ENCODE measurements around the gene ATP13A3. TPM values are rescaled to one million over a fixed set of nuclear protein-coding genes. Genes with fewer than 3 reads are reported as not detected.

ATP13A3 gene
- total RNA-seq (2014; rRNA removed; shearing (Covaris generic)) (164 and 202 TPM in 2 replicates), polyA plus RNA-seq (2016; fragmentation: Nextera tagmentation; extraction: Ambion mirVana) (17.2 and 20.0 TPM in 2 replicates)
- long read RNA-seq, partial matches to known transcripts, result 1 of 2 reads
- long read RNA-seq, other reads (novel, unspliced or antisense), result 1 of 2 reads

DNA sequence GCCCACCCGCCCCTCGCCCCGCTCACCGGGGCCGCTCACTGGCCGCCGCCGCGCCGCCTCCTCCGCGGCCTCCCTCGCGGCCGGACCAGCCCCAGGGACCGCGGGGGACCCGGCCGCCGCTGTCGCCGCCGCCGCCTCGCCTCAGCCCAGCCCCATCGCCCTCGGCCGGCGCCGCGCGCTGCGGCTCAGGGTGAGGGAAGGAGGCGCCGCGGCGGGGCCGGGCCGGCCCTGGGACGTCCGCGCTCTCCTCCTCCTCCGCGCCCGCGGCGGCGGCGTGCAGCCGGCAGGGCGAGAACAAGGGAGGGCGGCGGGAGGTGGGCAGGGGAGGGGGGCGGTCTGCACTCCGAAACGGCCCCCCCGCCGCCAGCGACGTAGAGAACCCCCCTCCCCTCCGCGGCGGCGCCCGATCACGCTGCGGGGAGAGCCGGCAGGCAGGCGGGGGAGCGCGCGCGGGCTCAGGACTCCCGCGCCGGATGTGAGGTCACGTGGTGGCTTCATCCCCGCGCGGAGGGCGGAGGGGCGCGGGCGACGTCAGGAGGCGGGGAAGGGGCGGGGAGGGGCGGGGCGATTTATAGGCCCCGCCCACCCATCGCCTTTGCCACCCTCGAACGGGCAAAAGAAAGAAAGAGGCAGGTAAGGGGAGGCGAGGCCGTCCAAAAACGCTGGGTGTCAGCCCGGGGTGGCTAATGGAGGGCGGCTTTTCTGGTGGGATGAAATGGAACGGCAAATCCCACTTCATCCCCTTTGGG lies at the start of gene ATP13A3:
ATP13A3 (minus strand) TSS at position 463 of the 749 bp plus-strand sequence. CDS start 24,812 bp downstream, outside the sequence.
- Mint-ChIP-seq H3K36me3 (ENCODE audit: low read depth) (peaks cover 46% of the 10 kb centered on the region), H3K4me3 (peak within 1 kb of the TSS; percentile 88), H3K4me1 (peaks cover 25% of the 10 kb centered on the region), H3K9me3 (no peaks in the 10 kb centered on the region), H3K27ac (peak within 1 kb of the TSS; percentile 95), H3K27me3 (ENCODE audit: insufficient read depth, low read depth, poor library complexity) (peaks cover 11% of the 10 kb centered on the region)
- Histone ChIP-seq H3K4me1 (ENCODE audit: insufficient read depth) (peaks cover 17% of the 10 kb centered on the region), H3K9me2 (ENCODE audit: insufficient read depth) (0 out of 2 replicates have a peak, but pooled peaks cover 5% of the 10 kb centered on the region), H3K27me3 (ENCODE audit: insufficient read depth) (peaks cover 7% of the 10 kb centered on the region; the same call in 1 of the 2 replicates), H3K4me3 (peak within 1 kb of the TSS; percentile 91), H3K4me2 (peak within 1 kb of the TSS; percentile 91), H3K79me2 (replicated peaks; ENCODE audit: insufficient read depth) (peaks cover 49% of the 10 kb centered on the region), H3K27ac (ENCODE audit: low read depth) (peak within 1 kb of the TSS; percentile 83; the same call in 1 of the 2 replicates), H3F3A (replicated peaks; ENCODE audit: low read depth) (no peaks in the 10 kb centered on the region), H4K20me1 (replicated peaks; ENCODE audit: insufficient read depth) (peaks cover 27% of the 10 kb centered on the region), H3K36me3 (ENCODE audit: insufficient read depth) (peaks cover 8% of the 10 kb centered on the region), H2AFZ (peak within 1 kb of the TSS; percentile 81; the same call in 1 of the 2 replicates)
- TF ChIP-seq REST (IDR thresholded peaks at IDR 0.05; ENCODE audit: unreplicated experiment) (no peak), STAT1 (IDR thresholded peaks at IDR 0.05; ENCODE audit: unreplicated experiment) (no peak), ZNF331 (CRISPR knock-in tag; IDR thresholded peaks at IDR 0.05; ENCODE audit: low read depth) (no peak), CTCF (conservative IDR thresholded peaks at IDR 0.05; ENCODE audit: low read depth in 2 of 2) (no peak), JUNB (IDR thresholded peaks at IDR 0.05; ENCODE audit: unreplicated experiment) (no peak), POLR2AphosphoS5 (IDR thresholded peaks at IDR 0.05; ENCODE audit: low read depth) (peak; percentile 88), NANOG (IDR thresholded peaks at IDR 0.05; ENCODE audit: borderline replicate concordance) (no peak), ETS1 (IDR thresholded peaks at IDR 0.05) (no peak; the same call in 1 of the 2 replicates), EZH2phosphoT487 (IDR thresholded peaks at IDR 0.05; ENCODE audit: unreplicated experiment) (no peak), ZNF114 (CRISPR knock-in tag; IDR thresholded peaks at IDR 0.05) (no peak), CREB1 (CRISPR knock-in tag; IDR thresholded peaks at IDR 0.05; ENCODE audit: low read depth) (peak; percentile 84), EZH2 (IDR thresholded peaks at IDR 0.05; ENCODE audit: low read depth, unreplicated experiment) (no peak)
- TF ChIP-seq, protein P1, sequence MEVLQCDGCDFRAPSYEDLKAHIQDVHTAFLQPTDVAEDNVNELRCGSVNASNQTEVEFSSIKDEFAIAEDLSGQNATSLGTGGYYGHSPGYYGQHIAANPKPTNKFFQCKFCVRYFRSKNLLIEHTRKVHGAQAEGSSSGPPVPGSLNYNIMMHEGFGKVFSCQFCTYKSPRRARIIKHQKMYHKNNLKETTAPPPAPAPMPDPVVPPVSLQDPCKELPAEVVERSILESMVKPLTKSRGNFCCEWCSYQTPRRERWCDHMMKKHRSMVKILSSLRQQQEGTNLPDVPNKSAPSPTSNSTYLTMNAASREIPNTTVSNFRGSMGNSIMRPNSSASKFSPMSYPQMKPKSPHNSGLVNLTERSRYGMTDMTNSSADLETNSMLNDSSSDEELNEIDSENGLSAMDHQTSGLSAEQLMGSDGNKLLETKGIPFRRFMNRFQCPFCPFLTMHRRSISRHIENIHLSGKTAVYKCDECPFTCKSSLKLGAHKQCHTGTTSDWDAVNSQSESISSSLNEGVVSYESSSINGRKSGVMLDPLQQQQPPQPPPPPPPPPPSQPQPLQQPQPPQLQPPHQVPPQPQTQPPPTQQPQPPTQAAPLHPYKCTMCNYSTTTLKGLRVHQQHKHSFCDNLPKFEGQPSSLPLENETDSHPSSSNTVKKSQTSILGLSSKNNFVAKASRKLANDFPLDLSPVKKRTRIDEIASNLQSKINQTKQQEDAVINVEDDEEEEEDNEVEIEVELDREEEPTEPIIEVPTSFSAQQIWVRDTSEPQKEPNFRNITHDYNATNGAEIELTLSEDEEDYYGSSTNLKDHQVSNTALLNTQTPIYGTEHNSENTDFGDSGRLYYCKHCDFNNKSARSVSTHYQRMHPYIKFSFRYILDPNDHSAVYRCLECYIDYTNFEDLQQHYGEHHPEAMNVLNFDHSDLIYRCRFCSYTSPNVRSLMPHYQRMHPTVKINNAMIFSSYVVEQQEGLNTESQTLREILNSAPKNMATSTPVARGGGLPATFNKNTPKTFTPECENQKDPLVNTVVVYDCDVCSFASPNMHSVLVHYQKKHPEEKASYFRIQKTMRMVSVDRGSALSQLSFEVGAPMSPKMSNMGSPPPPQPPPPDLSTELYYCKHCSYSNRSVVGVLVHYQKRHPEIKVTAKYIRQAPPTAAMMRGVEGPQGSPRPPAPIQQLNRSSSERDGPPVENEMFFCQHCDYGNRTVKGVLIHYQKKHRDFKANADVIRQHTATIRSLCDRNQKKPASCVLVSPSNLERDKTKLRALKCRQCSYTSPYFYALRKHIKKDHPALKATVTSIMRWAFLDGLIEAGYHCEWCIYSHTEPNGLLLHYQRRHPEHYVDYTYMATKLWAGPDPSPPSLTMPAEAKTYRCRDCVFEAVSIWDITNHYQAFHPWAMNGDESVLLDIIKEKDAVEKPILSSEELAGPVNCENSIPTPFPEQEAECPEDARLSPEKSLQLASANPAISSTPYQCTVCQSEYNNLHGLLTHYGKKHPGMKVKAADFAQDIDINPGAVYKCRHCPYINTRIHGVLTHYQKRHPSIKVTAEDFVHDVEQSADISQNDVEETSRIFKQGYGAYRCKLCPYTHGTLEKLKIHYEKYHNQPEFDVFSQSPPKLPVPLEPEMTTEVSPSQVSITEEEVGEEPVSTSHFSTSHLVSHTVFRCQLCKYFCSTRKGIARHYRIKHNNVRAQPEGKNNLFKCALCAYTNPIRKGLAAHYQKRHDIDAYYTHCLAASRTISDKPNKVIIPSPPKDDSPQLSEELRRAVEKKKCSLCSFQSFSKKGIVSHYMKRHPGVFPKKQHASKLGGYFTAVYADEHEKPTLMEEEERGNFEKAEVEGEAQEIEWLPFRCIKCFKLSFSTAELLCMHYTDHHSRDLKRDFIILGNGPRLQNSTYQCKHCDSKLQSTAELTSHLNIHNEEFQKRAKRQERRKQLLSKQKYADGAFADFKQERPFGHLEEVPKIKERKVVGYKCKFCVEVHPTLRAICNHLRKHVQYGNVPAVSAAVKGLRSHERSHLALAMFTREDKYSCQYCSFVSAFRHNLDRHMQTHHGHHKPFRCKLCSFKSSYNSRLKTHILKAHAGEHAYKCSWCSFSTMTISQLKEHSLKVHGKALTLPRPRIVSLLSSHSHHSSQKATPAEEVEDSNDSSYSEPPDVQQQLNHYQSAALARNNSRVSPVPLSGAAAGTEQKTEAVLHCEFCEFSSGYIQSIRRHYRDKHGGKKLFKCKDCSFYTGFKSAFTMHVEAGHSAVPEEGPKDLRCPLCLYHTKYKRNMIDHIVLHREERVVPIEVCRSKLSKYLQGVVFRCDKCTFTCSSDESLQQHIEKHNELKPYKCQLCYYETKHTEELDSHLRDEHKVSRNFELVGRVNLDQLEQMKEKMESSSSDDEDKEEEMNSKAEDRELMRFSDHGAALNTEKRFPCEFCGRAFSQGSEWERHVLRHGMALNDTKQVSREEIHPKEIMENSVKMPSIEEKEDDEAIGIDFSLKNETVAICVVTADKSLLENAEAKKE (CRISPR knock-in tag; IDR thresholded peaks at IDR 0.05), result no peak
- DNase-seq (ENCODE audit: low spot score) (peak; percentile 91), ATAC-seq (peak; percentile 72)
